ENCODE data around the gene HDHD3. TPM values are rescaled to one million over a fixed set of nuclear protein-coding genes. Genes with fewer than 3 reads are reported as not detected.

HDHD3 gene
- total RNA-seq, 1 donor from 2014 or later = 10.7 TPM

DNA sequence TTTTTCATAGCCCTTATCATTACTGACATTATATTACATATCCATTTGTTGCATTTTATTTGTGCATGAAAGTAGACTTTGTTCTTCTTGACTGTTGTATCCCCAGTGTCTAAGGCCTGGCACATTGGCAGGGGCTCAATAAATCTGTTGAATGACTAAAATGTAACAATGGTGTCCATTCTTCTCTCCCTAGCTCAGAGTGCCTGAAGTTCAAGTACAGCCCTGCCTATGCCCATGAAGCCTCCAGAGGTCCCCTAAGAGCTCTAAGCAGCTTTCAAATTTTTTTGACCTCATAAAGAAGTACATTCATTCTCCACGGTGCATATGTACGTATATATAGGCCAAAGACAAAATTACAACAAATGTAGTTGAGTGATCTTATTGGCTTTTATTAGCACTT lies 31.6 kb downstream of the HDHD3 start:
- no peak overlapping the region for H3K4me3 Mint-ChIP-seq (ENCODE audit: unreplicated experiment)
- H3K27ac Mint-ChIP-seq (ENCODE audit: unreplicated experiment) = peak overlapping the region; percentile 32
- peaks cover 11% of the 10 kb centered on the region for H3K27me3 Mint-ChIP-seq (ENCODE audit: low read depth)
- no peak for DNase-seq (ENCODE audit: low spot score)
- no peaks in the 10 kb centered on the region for H3K9me3 Mint-ChIP-seq (ENCODE audit: low read depth)
- peaks cover 23% of the 10 kb centered on the region for H3K4me1 Mint-ChIP-seq (ENCODE audit: low read depth)
- TF ChIP-seq, protein P1, sequence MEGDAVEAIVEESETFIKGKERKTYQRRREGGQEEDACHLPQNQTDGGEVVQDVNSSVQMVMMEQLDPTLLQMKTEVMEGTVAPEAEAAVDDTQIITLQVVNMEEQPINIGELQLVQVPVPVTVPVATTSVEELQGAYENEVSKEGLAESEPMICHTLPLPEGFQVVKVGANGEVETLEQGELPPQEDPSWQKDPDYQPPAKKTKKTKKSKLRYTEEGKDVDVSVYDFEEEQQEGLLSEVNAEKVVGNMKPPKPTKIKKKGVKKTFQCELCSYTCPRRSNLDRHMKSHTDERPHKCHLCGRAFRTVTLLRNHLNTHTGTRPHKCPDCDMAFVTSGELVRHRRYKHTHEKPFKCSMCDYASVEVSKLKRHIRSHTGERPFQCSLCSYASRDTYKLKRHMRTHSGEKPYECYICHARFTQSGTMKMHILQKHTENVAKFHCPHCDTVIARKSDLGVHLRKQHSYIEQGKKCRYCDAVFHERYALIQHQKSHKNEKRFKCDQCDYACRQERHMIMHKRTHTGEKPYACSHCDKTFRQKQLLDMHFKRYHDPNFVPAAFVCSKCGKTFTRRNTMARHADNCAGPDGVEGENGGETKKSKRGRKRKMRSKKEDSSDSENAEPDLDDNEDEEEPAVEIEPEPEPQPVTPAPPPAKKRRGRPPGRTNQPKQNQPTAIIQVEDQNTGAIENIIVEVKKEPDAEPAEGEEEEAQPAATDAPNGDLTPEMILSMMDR (IDR thresholded peaks at IDR 0.05) = no peak
- H3K36me3 Mint-ChIP-seq (ENCODE audit: low read depth) = no peaks in the 10 kb centered on the region

DNA sequence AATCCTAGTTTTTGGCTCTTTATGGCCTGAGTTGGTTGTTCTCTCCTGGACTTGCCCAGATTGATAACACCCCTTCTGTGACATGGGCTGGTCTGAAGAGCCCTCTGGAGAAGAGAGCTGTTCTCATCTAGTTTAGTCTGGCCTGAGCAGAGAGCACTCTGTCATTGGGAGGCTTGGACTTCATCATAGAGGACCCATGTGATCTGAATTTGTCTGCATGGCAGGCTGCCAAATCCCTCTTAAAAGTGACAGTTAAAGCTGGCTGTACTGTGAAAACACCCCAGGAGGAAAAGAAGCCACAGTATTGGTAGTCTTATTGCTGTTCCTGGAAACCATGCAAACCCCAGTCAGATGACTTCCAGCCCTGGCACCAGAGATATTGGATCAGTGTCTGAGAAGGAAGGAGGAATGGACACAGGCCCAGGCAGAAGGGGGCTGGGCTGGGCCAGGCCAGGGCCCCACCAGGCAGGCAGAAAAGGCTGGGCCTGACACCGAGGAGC lies 33.0 kb downstream of the HDHD3 start:
- Mint-ChIP-seq H3K27me3 (ENCODE audit: low read depth) (peaks cover 2% of the 10 kb centered on the region), H3K36me3 (ENCODE audit: low read depth) (no peaks in the 10 kb centered on the region), H3K27ac (ENCODE audit: unreplicated experiment) (peak overlapping the region; percentile 92), H3K4me3 (ENCODE audit: unreplicated experiment) (no peak overlapping the region), H3K9me3 (ENCODE audit: low read depth) (no peaks in the 10 kb centered on the region), H3K4me1 (ENCODE audit: low read depth) (peaks cover 27% of the 10 kb centered on the region)
- TF ChIP-seq, protein P1 (IDR thresholded peaks at IDR 0.05) = no peak
- DNase-seq (ENCODE audit: low spot score) = no peak

DNA sequence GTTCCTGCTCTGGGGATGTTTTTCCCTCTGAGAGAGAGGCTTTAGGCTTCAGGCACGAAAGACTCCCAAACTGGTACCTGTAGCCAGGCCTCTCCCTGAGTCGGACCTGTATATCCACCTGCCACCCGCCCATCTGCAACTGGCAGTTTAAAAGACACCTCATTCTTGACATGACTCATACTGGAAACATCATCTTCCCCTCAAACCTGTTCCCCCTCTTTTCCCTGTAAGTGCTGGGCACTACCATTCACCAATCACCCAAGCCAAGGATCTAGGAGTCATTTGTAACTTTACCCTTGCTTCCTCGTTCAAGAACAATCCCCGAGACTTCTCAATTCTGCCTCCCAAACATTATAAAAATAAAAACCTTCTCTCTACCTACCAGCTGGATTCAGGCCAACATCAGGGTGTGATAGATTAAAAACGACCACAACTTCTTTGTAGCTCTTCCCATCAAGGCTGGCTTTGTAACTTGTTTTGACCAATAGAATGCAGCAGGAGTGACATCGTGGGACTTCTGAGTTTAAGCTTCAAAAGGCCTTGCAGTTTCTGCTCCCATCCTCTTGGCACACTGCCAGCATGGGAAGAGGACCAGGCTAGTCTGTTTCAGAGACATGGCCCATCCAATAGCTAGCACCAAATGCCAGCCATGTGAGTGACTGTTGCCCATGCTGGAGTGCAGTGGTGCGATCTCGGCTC lies 34.9 kb downstream of the HDHD3 start:
- Mint-ChIP-seq H3K36me3 (ENCODE audit: low read depth) (no peaks in the 10 kb centered on the region), H3K4me3 (ENCODE audit: unreplicated experiment) (no peak overlapping the region), H3K27me3 (ENCODE audit: low read depth) (no peaks in the 10 kb centered on the region), H3K9me3 (ENCODE audit: low read depth) (no peaks in the 10 kb centered on the region), H3K27ac (ENCODE audit: unreplicated experiment) (no peak overlapping the region), H3K4me1 (ENCODE audit: low read depth) (peaks cover 27% of the 10 kb centered on the region)
- TF ChIP-seq, protein P1 (IDR thresholded peaks at IDR 0.05) = no peak
- no peak for DNase-seq (ENCODE audit: low spot score)

DNA sequence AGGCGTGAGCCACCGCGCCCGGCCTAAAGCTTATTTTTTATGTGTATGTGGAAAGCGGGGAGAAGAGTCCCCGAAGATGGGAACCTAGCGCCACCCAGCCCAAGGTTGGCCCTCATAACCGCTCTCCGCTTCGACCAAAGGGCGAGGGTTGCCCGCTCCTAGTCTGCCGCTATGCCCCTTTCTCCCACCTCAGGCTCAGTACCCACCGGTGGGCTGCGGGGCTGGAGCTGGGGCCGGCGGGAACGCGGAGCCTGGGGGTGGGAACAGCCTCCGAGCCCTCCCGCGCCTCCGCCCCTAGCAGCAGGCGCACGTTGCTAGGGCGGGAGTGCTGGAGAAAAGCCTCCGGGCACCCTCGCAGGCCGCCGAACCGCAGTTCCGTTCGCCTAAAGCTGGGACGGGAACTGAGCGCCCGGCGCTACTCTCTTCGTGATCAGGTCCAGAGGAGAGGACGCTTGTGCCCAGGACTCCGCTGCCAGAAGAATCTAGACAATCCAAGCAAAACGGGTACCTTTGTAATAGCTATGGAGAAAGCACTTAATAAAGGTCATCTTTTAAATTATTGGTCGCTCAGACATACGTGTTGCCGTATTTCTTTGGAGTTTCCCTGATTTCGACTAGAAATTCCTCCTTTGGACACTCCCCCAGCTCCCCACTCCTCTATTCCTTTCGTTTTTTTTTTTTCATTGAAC lies 36.6 kb downstream of the HDHD3 start, which contains the start of gene WDR31:
TSS of gene WDR31 (minus strand) at position 265 of the 689 bp plus-strand sequence. CDS start 8,253 bp downstream, outside the sequence.
- H3K4me1 Mint-ChIP-seq (ENCODE audit: low read depth) = peaks cover 27% of the 10 kb centered on the region
- TF ChIP-seq, protein P1 (IDR thresholded peaks at IDR 0.05) = peak; percentile 43
- H3K27ac Mint-ChIP-seq (ENCODE audit: unreplicated experiment) = peak within 1 kb of the TSS; percentile 88
- H3K27me3 Mint-ChIP-seq (ENCODE audit: low read depth) = no peaks in the 10 kb centered on the region
- no peaks in the 10 kb centered on the region for H3K9me3 Mint-ChIP-seq (ENCODE audit: low read depth)
- no peaks in the 10 kb centered on the region for H3K36me3 Mint-ChIP-seq (ENCODE audit: low read depth)
- H3K4me3 Mint-ChIP-seq (ENCODE audit: unreplicated experiment) = peak within 1 kb of the TSS; percentile 81
- DNase-seq (ENCODE audit: low spot score) = peak; percentile 96

DNA sequence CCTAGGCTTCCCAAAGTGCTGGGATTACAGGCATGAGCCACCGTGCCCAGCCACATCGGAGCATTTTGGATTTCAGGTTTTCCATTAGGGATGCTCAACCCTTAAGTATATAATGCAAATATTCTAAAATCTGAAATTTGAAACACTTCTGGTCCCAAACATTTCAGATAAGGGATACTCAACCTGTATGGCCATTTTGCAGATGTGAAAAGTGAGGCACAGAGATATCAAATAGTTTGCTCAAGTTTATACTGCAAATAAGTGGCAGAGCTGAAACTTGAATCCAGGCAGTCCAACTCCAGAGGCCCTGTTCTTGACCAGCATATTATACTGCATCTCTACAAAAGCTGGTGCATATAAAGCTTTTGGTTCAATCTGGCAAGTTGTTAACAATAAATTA lies 39.1 kb downstream of the HDHD3 start:
- DNase-seq (ENCODE audit: low spot score) = no peak
- Mint-ChIP-seq H3K4me3 (ENCODE audit: unreplicated experiment) (no peak overlapping the region), H3K27ac (ENCODE audit: unreplicated experiment) (no peak overlapping the region)

More for the DNA sequence above, 39.1 kb downstream of the HDHD3 start:
- no peaks in the 10 kb centered on the region for H3K27me3 Mint-ChIP-seq (ENCODE audit: low read depth)
- TF ChIP-seq, protein P1 (IDR thresholded peaks at IDR 0.05) = no peak
- no peaks in the 10 kb centered on the region for H3K36me3 Mint-ChIP-seq (ENCODE audit: low read depth)
- H3K4me1 Mint-ChIP-seq (ENCODE audit: low read depth) = peaks cover 14% of the 10 kb centered on the region
- no peaks in the 10 kb centered on the region for H3K9me3 Mint-ChIP-seq (ENCODE audit: low read depth)
